ENCODE results near the gene CHRNA4. TPM values are rescaled to one million over a fixed set of nuclear protein-coding genes. Genes with fewer than 3 reads are reported as not detected.

The CHRNA4 gene
- total RNA-seq, 1 experiment from 2014 or later: 2.4 TPM

DNA sequence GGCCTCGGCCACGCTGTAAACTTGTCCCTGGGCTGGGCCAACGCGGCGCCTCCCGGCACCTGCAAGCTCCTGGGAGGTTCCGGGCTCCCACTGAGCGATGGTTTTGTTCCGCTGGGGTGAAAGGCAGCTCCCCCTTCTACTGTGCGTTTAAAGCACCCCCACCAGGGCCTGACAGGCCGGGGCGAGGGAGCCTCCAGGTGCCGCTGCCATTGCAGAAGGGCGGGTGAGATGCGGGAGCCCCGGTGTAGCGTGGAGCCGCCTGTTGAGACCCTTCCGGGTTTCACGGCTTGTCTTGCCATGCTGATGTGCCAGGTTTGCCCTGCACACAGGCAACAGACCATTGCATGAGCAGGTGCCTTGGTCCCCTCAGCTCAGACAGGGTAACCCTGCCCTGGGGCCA is 65.3 kb downstream of the CHRNA4 start:
- Histone ChIP-seq H3K9me3 (ENCODE audit: control insufficient read depth, insufficient read depth, low read depth, low read length) (no peaks in the 10 kb centered on the region), H3K4me1 (ENCODE audit: control insufficient read depth, insufficient read depth, low read length) (peaks cover 2% of the 10 kb centered on the region), H3K27me3 (ENCODE audit: control insufficient read depth, insufficient read depth, low read length) (no peaks in the 10 kb centered on the region), H3K27ac (ENCODE audit: low read length) (no peak overlapping the region), H3K4me3 (ENCODE audit: low read depth in 2 of 2, low read length in 2 of 2) (no peak overlapping the region), H3K36me3 (ENCODE audit: control insufficient read depth, insufficient read depth, low read length) (no peaks in the 10 kb centered on the region)
- DNase-seq (ENCODE audit: low read depth, low spot score) (no peak), ATAC-seq (no peak)
- intact Hi-C loops (cut with micrococcal nuclease; ENCODE audit: unreplicated experiment): no loop called here
- in situ Hi-C loops (cut with HindIII; ENCODE audit: low pct_unique_long_range_greater_than_20kb, low sequenced_read_pairs): loop anchor here (25.0 kb wide), 1 partner anchor 91 kb away; no protein-coding TSS in a partner anchor
- POLR2A ChIA-PET: no interaction called here
- no TSS peak for BruUV-seq (replicated peaks)
- TF ChIP-seq POLR2AphosphoS5 (IDR thresholded peaks at IDR 0.05; ENCODE audit: low read depth, low read length) (no peak), SIN3A (IDR thresholded peaks at IDR 0.05; ENCODE audit: borderline replicate concordance, insufficient read depth, low read depth, low read length) (no peak), TCF7L2 (IDR thresholded peaks at IDR 0.05; ENCODE audit: low read depth, low read length) (no peak)
- TF ChIP-seq, protein P1, sequence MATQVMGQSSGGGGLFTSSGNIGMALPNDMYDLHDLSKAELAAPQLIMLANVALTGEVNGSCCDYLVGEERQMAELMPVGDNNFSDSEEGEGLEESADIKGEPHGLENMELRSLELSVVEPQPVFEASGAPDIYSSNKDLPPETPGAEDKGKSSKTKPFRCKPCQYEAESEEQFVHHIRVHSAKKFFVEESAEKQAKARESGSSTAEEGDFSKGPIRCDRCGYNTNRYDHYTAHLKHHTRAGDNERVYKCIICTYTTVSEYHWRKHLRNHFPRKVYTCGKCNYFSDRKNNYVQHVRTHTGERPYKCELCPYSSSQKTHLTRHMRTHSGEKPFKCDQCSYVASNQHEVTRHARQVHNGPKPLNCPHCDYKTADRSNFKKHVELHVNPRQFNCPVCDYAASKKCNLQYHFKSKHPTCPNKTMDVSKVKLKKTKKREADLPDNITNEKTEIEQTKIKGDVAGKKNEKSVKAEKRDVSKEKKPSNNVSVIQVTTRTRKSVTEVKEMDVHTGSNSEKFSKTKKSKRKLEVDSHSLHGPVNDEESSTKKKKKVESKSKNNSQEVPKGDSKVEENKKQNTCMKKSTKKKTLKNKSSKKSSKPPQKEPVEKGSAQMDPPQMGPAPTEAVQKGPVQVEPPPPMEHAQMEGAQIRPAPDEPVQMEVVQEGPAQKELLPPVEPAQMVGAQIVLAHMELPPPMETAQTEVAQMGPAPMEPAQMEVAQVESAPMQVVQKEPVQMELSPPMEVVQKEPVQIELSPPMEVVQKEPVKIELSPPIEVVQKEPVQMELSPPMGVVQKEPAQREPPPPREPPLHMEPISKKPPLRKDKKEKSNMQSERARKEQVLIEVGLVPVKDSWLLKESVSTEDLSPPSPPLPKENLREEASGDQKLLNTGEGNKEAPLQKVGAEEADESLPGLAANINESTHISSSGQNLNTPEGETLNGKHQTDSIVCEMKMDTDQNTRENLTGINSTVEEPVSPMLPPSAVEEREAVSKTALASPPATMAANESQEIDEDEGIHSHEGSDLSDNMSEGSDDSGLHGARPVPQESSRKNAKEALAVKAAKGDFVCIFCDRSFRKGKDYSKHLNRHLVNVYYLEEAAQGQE (IDR thresholded peaks at IDR 0.05; ENCODE audit: insufficient read depth in 1 of 2, low read depth in 2 of 2, low read length in 1 of 2): no peak
- TF ChIP-seq, protein P2, sequence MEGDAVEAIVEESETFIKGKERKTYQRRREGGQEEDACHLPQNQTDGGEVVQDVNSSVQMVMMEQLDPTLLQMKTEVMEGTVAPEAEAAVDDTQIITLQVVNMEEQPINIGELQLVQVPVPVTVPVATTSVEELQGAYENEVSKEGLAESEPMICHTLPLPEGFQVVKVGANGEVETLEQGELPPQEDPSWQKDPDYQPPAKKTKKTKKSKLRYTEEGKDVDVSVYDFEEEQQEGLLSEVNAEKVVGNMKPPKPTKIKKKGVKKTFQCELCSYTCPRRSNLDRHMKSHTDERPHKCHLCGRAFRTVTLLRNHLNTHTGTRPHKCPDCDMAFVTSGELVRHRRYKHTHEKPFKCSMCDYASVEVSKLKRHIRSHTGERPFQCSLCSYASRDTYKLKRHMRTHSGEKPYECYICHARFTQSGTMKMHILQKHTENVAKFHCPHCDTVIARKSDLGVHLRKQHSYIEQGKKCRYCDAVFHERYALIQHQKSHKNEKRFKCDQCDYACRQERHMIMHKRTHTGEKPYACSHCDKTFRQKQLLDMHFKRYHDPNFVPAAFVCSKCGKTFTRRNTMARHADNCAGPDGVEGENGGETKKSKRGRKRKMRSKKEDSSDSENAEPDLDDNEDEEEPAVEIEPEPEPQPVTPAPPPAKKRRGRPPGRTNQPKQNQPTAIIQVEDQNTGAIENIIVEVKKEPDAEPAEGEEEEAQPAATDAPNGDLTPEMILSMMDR (IDR thresholded peaks at IDR 0.05): no peak
- CTCF ChIA-PET: interaction anchor here (0.6 kb wide), 1 partner anchor 26 kb away, joined by 7 read pairs; no protein-coding TSS in a partner anchor

DNA sequence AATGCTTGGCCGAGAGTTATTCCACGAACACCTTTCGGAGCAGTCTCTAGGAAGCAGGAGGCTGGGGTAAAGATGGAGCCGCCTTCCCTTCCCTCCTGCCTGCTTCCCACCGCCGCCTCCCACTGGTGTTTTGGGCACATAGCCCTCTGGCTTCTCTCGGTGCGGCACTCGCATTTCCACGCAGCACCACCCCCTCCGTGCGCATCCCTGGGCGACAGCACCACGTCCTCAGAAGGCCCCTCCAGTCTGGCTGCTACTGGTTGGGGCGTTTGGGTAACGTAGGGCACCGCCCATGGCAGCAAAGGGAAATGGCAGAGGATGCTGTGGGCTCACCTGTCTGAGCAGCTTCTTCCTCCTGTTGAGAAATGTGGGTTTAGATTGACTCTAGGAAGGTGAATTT is 65.7 kb downstream of the CHRNA4 start:
- Histone ChIP-seq H3K27ac (ENCODE audit: low read length) (no peak overlapping the region), H3K4me1 (ENCODE audit: control insufficient read depth, insufficient read depth, low read length) (peaks cover 6% of the 10 kb centered on the region), H3K9me3 (ENCODE audit: control insufficient read depth, insufficient read depth, low read depth, low read length) (no peaks in the 10 kb centered on the region), H3K36me3 (ENCODE audit: control insufficient read depth, insufficient read depth, low read length) (no peaks in the 10 kb centered on the region), H3K4me3 (ENCODE audit: low read depth in 2 of 2, low read length in 2 of 2) (no peak overlapping the region), H3K27me3 (ENCODE audit: control insufficient read depth, insufficient read depth, low read length) (no peaks in the 10 kb centered on the region)
- intact Hi-C loops (cut with micrococcal nuclease; ENCODE audit: unreplicated experiment): no loop called here
- POLR2A ChIA-PET: no interaction called here
- TF ChIP-seq, protein P2 (IDR thresholded peaks at IDR 0.05): no peak; the same call in 1 of the 2 replicates
- no peak for TF ChIP-seq SIN3A (IDR thresholded peaks at IDR 0.05; ENCODE audit: borderline replicate concordance, insufficient read depth, low read depth, low read length)
- no peak for TF ChIP-seq POLR2AphosphoS5 (IDR thresholded peaks at IDR 0.05; ENCODE audit: low read depth, low read length)
- TF ChIP-seq, protein P1 (IDR thresholded peaks at IDR 0.05; ENCODE audit: insufficient read depth in 1 of 2, low read depth in 2 of 2, low read length in 1 of 2): no peak
- TF ChIP-seq TCF7L2 (IDR thresholded peaks at IDR 0.05; ENCODE audit: low read depth, low read length): no peak
- in situ Hi-C loops (cut with HindIII; ENCODE audit: low pct_unique_long_range_greater_than_20kb, low sequenced_read_pairs): loop anchor here (25.0 kb wide), 1 partner anchor 92 kb away; no protein-coding TSS in a partner anchor
- no TSS peak for BruUV-seq (replicated peaks)
- no peak for DNase-seq (ENCODE audit: low read depth, low spot score)
- no peak for ATAC-seq
- CTCF ChIA-PET: interaction anchor here (1.0 kb wide), 1 partner anchor 14 kb away, joined by 4 read pairs; no protein-coding TSS in a partner anchor
